Adrenal gland (tissue), 5 donors: ENCODE measurements around the gene ALCAM.

Experiments
- CTCF ChIP-seq, 6 experiments: fragments of 450-650 bp in 4 of 6; fragments of 200-600 bp in 2 of 6; sonication (generic) in 1 of 6; IDR thresholded peaks; 1 replicate in 5 of 6; 2 replicates in 1 of 6; pipeline versions ENCODE4 v1.5.1 to v1.8.0; 2016 to 2021; ENCODE audit warnings: antibody characterized with exemption in 6 of 6, mild to moderate bottlenecking in 2 of 6, moderate library complexity in 1 of 6
- POLR2A ChIP-seq, 2 donors: fragments of 450-650 bp; IDR thresholded peaks; one replicate each; pipeline ENCODE4 v1.6.1; 2017; ENCODE audit warnings: antibody characterized with exemption in 2 of 2, mild to moderate bottlenecking in 2 of 2, moderate library complexity in 1 of 2
- donor health status: DM: no; HTN: no; CAD: no.

DNA sequence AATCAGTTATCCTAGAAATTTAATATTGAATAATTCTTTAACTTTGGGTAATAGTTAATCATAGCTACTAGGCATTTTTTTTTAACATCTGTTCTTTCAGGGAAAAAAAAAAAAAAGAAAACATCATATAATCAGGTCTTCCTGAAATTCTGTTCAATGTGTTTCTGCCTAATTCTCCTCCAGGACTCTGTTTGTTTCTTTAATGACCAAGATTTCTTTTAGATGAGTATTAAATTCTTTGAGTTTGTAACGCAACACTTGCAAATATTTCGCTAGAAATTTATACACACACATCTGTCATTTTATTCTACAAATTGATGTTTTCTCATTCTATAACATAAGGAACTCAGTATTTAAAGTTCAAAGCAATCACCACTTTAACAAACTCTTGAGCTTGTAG, 56.7 kb downstream of the ALCAM start:
- TF ChIP-seq POLR2A (IDR thresholded peaks at IDR 0.05) (no peak), CTCF (IDR thresholded peaks at IDR 0.05) (no peak)
